AG09319 (cell line): ENCODE results near the gene FKBP8.

Source experiments
- DNase-seq: peaks from one replicate; pipeline ENCODE4 v3.0.0-alpha.2; 2010; ENCODE audit warnings: low read depth; ENCODE audit errors: extremely low read depth
- CTCF ChIP-seq: IDR thresholded peaks from 2 replicates; pipeline ENCODE4 v1.5.1; 2011; ENCODE audit warnings: low read depth, mild to moderate bottlenecking, inconsistent platforms, low read length, moderate library complexity

FKBP8 gene

DNA sequence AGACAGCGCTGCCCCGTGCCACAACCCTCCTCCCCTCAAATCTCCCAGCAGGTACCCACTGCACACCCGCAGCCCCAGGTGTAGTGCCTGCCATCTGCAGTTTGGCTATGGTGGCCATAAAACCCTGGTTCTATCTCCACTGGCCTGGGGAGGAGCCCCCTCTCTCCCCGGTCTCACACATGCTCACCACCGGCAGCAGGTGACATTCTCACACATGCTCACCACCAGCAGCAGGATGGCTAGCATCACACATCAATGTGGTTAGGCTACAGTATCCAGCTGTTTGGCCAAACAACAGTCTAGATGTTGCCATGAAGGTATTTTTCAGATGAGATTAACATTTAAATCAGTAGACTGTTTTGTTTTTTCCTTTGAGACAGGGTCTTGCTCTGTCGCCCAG is 52.6 kb downstream of the FKBP8 start:
- no peak for TF ChIP-seq CTCF
- DNase-seq = no peak

- no peak for TF ChIP-seq CTCF
- DNase-seq = no peak
Observed at GRCh38 chr19:18489627-18490184, 53.7 kb downstream of the FKBP8 start.

GRCh38 chr19:18488838-18489626 is 54.3 kb downstream of the FKBP8 start:
- no peak for DNase-seq
- TF ChIP-seq CTCF = peak; percentile 8

DNA sequence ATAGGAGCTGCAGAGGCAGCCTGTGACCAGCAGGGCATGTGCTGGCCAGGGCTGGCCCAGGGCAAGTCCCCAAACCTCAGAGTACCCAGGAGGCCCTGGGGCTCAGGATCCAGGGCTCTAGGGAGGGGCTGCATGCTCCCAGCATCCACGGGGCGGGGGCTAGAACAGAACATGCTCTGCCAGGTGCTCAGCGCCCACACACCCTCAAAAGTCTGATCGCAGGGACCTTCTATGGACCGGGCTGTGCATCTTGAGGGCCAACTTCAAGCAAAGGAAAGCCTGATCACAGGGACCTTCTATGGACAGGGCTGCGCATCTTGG is 55.0 kb downstream of the FKBP8 start:
- DNase-seq = no peak
- peak; percentile 26 for TF ChIP-seq CTCF

DNA sequence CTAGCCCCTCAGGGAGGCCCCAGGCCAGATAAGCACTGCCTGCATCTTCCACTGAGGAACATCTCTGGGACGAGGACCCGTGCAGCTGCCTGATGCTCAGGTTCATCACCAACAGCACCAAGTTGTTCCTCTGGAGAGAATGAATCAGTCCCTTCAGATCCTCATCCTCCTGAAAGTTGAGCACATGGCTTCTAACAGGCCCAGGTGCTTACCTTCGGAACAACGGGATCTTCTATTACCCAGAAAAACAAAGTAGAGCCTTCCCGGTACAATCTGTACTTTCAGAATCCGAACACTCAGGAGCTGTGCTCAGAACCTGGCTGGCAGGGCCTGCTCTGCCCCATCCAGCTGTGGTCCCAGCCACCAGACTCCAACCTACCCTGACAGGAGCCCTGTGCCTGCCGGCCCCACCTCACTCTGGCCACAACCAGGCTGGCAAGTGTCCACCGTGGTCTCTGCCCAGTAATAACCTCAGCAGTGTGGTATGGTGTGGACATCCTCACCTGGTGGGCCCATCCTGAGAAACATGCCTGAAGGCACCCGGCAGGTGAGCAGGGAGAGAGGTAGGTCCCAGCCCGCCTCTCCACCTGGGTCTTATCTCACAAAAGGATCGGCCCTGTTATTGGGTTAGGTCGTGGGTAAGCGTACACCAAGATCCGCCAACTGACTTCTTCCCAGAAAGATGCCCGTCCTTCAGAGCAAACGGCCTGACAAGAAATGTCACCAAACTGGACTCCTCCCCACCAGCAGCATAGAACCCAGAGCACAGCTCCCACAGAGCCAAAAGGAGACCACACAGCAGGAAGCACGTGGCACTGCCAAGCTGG is 55.6 kb downstream of the FKBP8 start:
- TF ChIP-seq CTCF = no peak
- DNase-seq = no peak

DNA sequence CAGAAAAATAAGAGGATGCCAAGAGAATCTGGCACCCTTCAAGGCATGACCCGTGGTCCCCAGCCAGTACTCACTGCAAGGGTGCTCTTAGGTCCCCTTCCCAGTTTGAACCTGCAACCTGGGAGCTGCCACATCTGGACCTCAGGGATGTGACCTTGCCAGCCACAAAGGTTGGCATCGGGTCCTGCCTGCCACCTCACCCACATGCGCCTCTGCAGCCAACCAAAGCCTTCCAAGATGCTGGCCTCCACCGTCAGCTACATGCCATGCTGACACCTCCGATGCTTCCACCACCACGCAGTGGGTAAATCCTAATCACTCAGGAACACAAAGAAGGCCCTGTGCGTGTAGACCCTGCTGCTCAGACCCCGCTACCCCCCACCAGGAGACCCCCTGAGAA is 56.6 kb downstream of the FKBP8 start:
- DNase-seq = no peak
- no peak for TF ChIP-seq CTCF

DNA sequence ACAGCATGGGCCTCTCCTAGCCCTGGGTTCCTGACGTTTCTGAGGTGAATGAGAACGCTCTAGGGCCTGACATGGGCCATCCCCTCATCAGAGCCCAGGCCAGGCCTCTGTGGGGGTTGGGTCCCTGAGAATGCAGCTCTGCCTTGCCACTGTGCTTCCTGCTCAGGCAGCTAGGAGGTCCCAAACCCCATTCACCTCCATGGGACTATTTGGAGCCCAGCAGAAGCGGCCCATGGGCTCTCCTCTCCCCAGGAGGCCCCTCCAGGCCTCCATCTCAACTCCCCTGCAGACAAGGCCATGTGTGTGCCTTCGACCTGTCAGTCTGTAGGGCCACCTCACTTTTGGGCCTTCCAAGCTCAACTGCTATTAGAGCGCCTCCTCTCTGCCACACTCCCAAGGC is 58.4 kb downstream of the FKBP8 start:
- no peak for TF ChIP-seq CTCF
- no peak for DNase-seq
